A549 (cell line): ENCODE data around the gene ADAD2. TPM values are rescaled to one million over a fixed set of nuclear protein-coding genes. Genes with fewer than 3 reads are reported as not detected.

ENCODE experiments used
- ATAC-seq, 2 experiments: fragments of 200-7000 bp in 1 of 2; fragments of >200 bp in 1 of 2; cut with Nextera tagmentation in 1 of 2; cut with Tn5 transposase in 1 of 2; 3 replicates each; pipeline versions ENCODE4 v1.8.0 to v1.9.1; 2018 to 2020; ENCODE audit warnings: mild to moderate bottlenecking in 1 of 2, moderate library complexity in 1 of 2
- CTCF ChIA-PET: fragments of 300-600 bp; sonication (Branson Sonifier 250); formaldehyde crosslinking; extraction: SDS; loops from one replicate; lab custom pipeline; 2021; ENCODE audit warnings: antibody characterized with exemption, inconsistent platforms; lab: Yijun Ruan, JAX
- POLR2A ChIA-PET: fragments of 350-600 bp; formaldehyde crosslinking; extraction: SDS; loops from one replicate; lab custom pipeline; 2021; ENCODE audit warnings: antibody characterized with exemption, inconsistent platforms; lab: Yijun Ruan, JAX
- DNase-seq, 2 experiments: peaks; one replicate each; pipeline versions ENCODE4 v3.0.0 to v3.0.0-alpha.2; 2011 to 2016; ENCODE audit warnings: low read depth in 1 of 2, low spot score in 1 of 2
- FAIRE-seq: peaks from 2 replicates; lab custom pipeline; 2011; peaks lifted over from hg19 to GRCh38; lab: Jason Lieb, UNC
- H3K27ac ChIP-seq, 2 experiments: fragments of >200 bp; sonication (Bioruptor Twin); formaldehyde crosslinking; 3 replicates each; pipeline ENCODE4 v1.5.1; 2016 to 2017
- H3K4me1 ChIP-seq: fragments of >200 bp; sonication (Bioruptor Twin); formaldehyde crosslinking; 3 replicates; pipeline ENCODE4 v1.6.1; 2016
- H3K4me2 ChIP-seq: fragments of >200 bp; sonication (Bioruptor Twin); formaldehyde crosslinking; 3 replicates; pipeline ENCODE4 v1.6.1; 2016
- H3K4me3 ChIP-seq: fragments of >200 bp; sonication (Bioruptor Twin); formaldehyde crosslinking; 3 replicates; pipeline ENCODE4 v1.5.1; 2016
- H3K9me3 ChIP-seq: fragments of >200 bp; sonication (Bioruptor Twin); formaldehyde crosslinking; 3 replicates; pipeline ENCODE4 v1.6.1; 2016
- CBX8 ChIP-seq: fragments of 200-600 bp; sonication (generic); IDR thresholded peaks from 2 replicates; pipeline ENCODE4 v1.6.1; 2016
- CHD2 ChIP-seq: fragments of 150-350 bp; IDR thresholded peaks from 2 replicates; pipeline ENCODE4 v1.6.1; 2014; ENCODE audit warnings: low read length; ENCODE audit not compliant: partially characterized antibody
- EHMT2 ChIP-seq: fragments of 200-600 bp; sonication (generic); IDR thresholded peaks from 2 replicates; pipeline ENCODE4 v1.6.1; 2016; ENCODE audit warnings: antibody characterized with exemption, low read depth, mild to moderate bottlenecking, moderate library complexity
- GATA3 ChIP-seq: IDR thresholded peaks from 2 replicates; pipeline ENCODE4 v1.6.1; 2012; ENCODE audit warnings: borderline replicate concordance
- HEYL ChIP-seq: fragments of 250-450 bp; sonication (Bioruptor Pico); IDR thresholded peaks from 2 replicates; pipeline ENCODE4 v1.8.0; 2021; ENCODE audit warnings: mild to moderate bottlenecking, moderate library complexity
- KDM1A ChIP-seq: fragments of 200-600 bp; sonication (generic); IDR thresholded peaks from 2 replicates; pipeline ENCODE4 v1.6.1; 2016; ENCODE audit warnings: low read depth, mild to moderate bottlenecking
- KDM5A ChIP-seq: fragments of 200-600 bp; sonication (generic); IDR thresholded peaks from 2 replicates; pipeline ENCODE4 v1.6.1; 2016; ENCODE audit warnings: antibody characterized with exemption, mild to moderate bottlenecking
- PHF8 ChIP-seq: fragments of 200-600 bp; sonication (generic); IDR thresholded peaks from 2 replicates; pipeline ENCODE4 v1.6.1; 2016; ENCODE audit warnings: low read depth, mild to moderate bottlenecking, antibody characterized with exemption, moderate library complexity, borderline replicate concordance
- POLR2A ChIP-seq: IDR thresholded peaks from 2 replicates; pipeline ENCODE4 v1.6.1; 2012; ENCODE audit warnings: mild to moderate bottlenecking, low read length
- POLR2AphosphoS2 ChIP-seq: conservative IDR thresholded peaks from 2 replicates; pipeline ENCODE4 v1.6.1; 2012; ENCODE audit warnings: low read length, improper control_type of control experiment, inconsistent platforms
- RAD21 ChIP-seq, 2 experiments: fragments of >200 bp in 1 of 2; sonication (Bioruptor Twin) in 1 of 2; formaldehyde crosslinking in 1 of 2; IDR thresholded peaks in 1 of 2; conservative IDR thresholded peaks in 1 of 2; 2 replicates in 1 of 2; 3 replicates in 1 of 2; pipeline ENCODE4 v1.6.1; 2012 to 2018; ENCODE audit warnings: inconsistent platforms in 1 of 2
- RCOR1 ChIP-seq: fragments of 150-350 bp; IDR thresholded peaks from 2 replicates; pipeline ENCODE4 v1.6.1; 2014; ENCODE audit warnings: antibody characterized with exemption, low read length, low read depth
- RFX5 ChIP-seq: fragments of 450-650 bp; IDR thresholded peaks from 2 replicates; pipeline ENCODE4 v1.7.1; 2014; ENCODE audit warnings: antibody characterized with exemption, mild to moderate bottlenecking, moderate library complexity
- SMC3 ChIP-seq: fragments of >200 bp; sonication (Bioruptor Twin); formaldehyde crosslinking; IDR thresholded peaks from 3 replicates; pipeline ENCODE4 v1.6.1; 2018; ENCODE audit warnings: inconsistent platforms
- SREBF2 ChIP-seq: fragments of 450-650 bp; IDR thresholded peaks from 2 replicates; pipeline ENCODE4 v1.6.1; 2014; ENCODE audit warnings: mild to moderate bottlenecking, moderate library complexity
- TP53 ChIP-seq: fragments of 250-450 bp; sonication (Bioruptor Pico); IDR thresholded peaks from 2 replicates; pipeline ENCODE4 v1.5.0; 2021; ENCODE audit warnings: mild to moderate bottlenecking, moderate library complexity
- USF2 ChIP-seq: fragments of 450-650 bp; IDR thresholded peaks from 2 replicates; pipeline ENCODE4 v1.6.1; 2014; ENCODE audit warnings: antibody characterized with exemption
- ZC3H11A ChIP-seq: fragments of 450-650 bp; IDR thresholded peaks from 2 replicates; pipeline ENCODE4 v1.6.1; 2014; ENCODE audit warnings: antibody characterized with exemption, mild to moderate bottlenecking
- ZNF302 ChIP-seq: fragments of 250-450 bp; sonication (Bioruptor Pico); IDR thresholded peaks from 2 replicates; pipeline ENCODE4 v1.9.0; 2021; ENCODE audit warnings: inconsistent platforms, mild to moderate bottlenecking, moderate library complexity
- WGBS: methylation state at CpG from one replicate; pipeline ENCODE4 v1.1.6; 2017; ENCODE audit errors: missing lambda C conversion rate; 5-methylcytosine and 5-hydroxymethylcytosine counted together
- polyA plus RNA-seq, 4 experiments: library from polyadenylated mRNA; depleted of rRNA in 3 of 4; stranded (reverse); fragments of >200 nt; fragmentation: RNase III in 1 of 4; extraction: RNeasy Plus Mini Kit Qiagen cat#74134 plus additional on column Dnase treatment in 1 of 4; gene quantifications; 2 replicates in 3 of 4; 3 replicates in 1 of 4; pipeline ENCODE4 v1.2.3, GENCODE V29; 2011 to 2017
- TF ChIP-seq, protein P1 (sequence below): fragments of 250-450 bp; sonication (Bioruptor Pico); IDR thresholded peaks from 2 replicates; pipeline ENCODE4 v1.5.0; 2021; ENCODE audit warnings: mild to moderate bottlenecking, moderate library complexity, borderline replicate concordance

ADAD2 gene
- polyA plus RNA-seq, 2 of the 4 experiments (the other 2 are of a cell fraction): not detected

DNA sequence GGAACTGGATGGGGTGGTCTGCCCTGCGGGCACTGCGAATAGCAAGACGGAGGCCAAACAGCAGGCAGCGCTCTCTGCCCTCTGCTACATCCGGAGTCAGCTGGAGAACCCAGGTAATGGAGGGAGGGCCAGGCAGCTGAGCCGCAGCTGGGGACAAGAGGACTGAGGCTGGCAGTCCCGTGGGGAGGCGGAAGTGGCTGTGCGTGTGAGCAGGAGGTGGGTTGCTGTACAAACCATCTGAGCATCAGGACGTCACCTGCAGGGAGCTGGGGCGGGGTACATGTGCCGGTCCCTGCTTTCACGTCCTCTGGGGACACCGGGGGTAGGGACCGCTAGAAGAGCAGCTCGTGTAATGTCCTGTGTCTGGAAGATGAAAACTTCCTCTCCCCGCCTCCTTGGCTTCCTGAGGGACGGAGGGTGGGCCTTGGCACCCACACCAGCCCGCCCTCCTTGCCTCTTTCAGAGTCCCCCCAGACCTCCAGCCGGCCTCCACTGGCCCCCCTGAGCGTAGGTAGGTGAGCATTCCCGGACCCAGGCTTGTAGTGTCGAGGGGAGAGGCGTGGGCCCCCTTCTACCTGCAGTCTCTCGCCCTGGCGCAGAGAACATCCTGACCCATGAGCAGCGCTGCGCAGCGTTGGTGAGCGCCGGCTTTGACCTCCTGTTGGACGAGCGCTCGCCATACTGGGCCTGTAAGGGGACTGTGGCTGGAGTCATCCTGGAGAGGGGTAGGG, 3.7 kb downstream of the ADAD2 start (continued):
- TF ChIP-seq CHD2 (no peak), ZNF302 (CRISPR knock-in tag) (no peak), EHMT2 (no peak), HEYL (CRISPR knock-in tag) (no peak)

DNA sequence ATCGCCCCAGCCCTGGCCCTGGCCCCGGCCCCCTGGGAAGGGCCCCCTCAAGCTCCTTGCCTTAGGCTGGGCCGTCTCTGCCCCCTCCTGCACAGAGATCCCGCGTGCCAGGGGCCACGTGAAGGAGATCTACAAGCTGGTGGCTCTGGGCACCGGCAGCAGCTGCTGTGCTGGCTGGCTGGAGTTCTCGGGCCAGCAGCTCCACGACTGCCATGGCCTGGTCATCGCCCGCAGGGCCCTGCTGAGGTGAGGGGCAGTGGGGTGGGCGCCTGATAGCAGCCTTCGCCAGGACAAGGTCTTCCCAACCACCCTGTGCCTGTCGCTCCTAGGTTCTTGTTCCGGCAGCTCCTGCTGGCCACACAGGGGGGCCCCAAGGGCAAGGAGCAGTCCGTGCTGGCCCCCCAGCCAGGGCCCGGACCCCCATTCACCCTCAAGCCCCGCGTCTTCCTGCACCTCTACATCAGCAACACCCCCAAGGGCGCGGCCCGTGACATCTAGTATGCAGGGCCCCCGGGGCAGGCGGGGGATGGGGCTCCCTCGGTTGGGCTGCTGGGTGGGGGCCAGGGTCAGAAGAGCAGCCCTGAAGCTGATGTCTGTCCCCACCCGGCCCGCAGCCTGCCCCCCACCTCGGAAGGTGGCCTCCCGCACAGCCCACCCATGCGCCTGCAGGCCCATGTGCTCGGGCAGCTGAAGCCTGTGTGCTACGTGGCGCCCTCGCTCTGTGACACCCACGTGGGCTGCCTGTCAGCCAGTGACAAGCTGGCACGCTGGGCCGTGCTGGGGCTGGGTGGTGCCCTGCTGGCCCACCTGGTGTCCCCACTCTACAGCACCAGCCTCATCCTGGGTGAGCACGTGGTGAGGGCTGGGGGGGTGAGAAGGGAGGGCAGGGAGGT, 4.5 kb downstream of the ADAD2 start:
- WGBS: 83% methylated on average over 6 of the region's 38 CpGs

GRCh38 chr16:84196101-84196500, 5.1 kb downstream of the ADAD2 start:
- FAIRE-seq (no peak), DNase-seq (no peak), ATAC-seq (no peak; a peak in 1 of 6 replicates)
- TF ChIP-seq RFX5: no peak
- TF ChIP-seq SMC3: no peak
- no peak for TF ChIP-seq CBX8
- TF ChIP-seq, protein P1, sequence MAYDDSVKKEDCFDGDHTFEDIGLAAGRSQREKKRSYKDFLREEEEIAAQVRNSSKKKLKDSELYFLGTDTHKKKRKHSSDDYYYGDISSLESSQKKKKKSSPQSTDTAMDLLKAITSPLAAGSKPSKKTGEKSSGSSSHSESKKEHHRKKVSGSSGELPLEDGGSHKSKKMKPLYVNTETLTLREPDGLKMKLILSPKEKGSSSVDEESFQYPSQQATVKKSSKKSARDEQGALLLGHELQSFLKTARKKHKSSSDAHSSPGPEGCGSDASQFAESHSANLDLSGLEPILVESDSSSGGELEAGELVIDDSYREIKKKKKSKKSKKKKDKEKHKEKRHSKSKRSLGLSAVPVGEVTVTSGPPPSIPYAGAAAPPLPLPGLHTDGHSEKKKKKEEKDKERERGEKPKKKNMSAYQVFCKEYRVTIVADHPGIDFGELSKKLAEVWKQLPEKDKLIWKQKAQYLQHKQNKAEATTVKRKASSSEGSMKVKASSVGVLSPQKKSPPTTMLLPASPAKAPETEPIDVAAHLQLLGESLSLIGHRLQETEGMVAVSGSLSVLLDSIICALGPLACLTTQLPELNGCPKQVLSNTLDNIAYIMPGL (CRISPR knock-in tag): no peak
- no peak for TF ChIP-seq ZNF302 (CRISPR knock-in tag)
- WGBS: 85% methylated on average over 5 of the region's 16 CpGs
- H3K27ac ChIP-seq: no peak overlapping the region
- H3K4me2 ChIP-seq: no peak overlapping the region
- no peaks in the 10 kb centered on the region for H3K9me3 ChIP-seq
- ChIA-PET POLR2A (no interaction called here), CTCF (interaction anchor here (1.0 to 2.6 kb wide), 5 partner anchors 9 to 249 kb away, joined by 3 to 21 read pairs (median 4); partner anchors contain the start of gene TAF1C)
- H3K4me1 ChIP-seq: no peaks in the 10 kb centered on the region
- no peak overlapping the region for H3K4me3 ChIP-seq

More for the DNA sequence above, 4.5 kb downstream of the ADAD2 start:
- no peak overlapping the region for H3K4me3 ChIP-seq
- no peak for TF ChIP-seq POLR2AphosphoS2
- no peak for TF ChIP-seq USF2
- TF ChIP-seq GATA3: no peak
- no peak for TF ChIP-seq PHF8
- TF ChIP-seq ZC3H11A: no peak
- TF ChIP-seq RCOR1: no peak
- no peak for TF ChIP-seq RAD21 (conservative IDR thresholded peaks at IDR 0.05 in 1 of 2, IDR thresholded peaks at IDR 0.05 in 1 of 2)
- no peak for TF ChIP-seq KDM1A
- no peak for TF ChIP-seq TP53 (CRISPR knock-in tag)
- no peak for TF ChIP-seq POLR2A
- no peak for TF ChIP-seq KDM5A
- no peak for TF ChIP-seq SREBF2
- TF ChIP-seq, all 56 proteins: peak for 0
- Histone ChIP-seq H3K27ac (no peak overlapping the region), H3K9me3 (no peaks in the 10 kb centered on the region), H3K4me1 (no peaks in the 10 kb centered on the region), H3K4me2 (no peak overlapping the region)
- no peak for FAIRE-seq
- ATAC-seq: no peak
- ChIA-PET POLR2A (no interaction called here), CTCF (interaction anchor here (0.9 to 2.6 kb wide), 7 partner anchors 8 to 310 kb away, joined by 3 to 21 read pairs (median 3); partner anchors contain the start of gene TAF1C)
- no peak for DNase-seq
